ENCODE results near the gene RNASE12. TPM values are rescaled to one million over a fixed set of nuclear protein-coding genes. Genes with fewer than 3 reads are reported as not detected.
"Not testable (repeated sequence)": the region's sequence is repeated elsewhere in the genome, so short reads cannot be mapped to it uniquely, and the experiment has no call there.

Gene RNASE12
- total RNA-seq, 1 experiment from 2014 or later = not detected

DNA sequence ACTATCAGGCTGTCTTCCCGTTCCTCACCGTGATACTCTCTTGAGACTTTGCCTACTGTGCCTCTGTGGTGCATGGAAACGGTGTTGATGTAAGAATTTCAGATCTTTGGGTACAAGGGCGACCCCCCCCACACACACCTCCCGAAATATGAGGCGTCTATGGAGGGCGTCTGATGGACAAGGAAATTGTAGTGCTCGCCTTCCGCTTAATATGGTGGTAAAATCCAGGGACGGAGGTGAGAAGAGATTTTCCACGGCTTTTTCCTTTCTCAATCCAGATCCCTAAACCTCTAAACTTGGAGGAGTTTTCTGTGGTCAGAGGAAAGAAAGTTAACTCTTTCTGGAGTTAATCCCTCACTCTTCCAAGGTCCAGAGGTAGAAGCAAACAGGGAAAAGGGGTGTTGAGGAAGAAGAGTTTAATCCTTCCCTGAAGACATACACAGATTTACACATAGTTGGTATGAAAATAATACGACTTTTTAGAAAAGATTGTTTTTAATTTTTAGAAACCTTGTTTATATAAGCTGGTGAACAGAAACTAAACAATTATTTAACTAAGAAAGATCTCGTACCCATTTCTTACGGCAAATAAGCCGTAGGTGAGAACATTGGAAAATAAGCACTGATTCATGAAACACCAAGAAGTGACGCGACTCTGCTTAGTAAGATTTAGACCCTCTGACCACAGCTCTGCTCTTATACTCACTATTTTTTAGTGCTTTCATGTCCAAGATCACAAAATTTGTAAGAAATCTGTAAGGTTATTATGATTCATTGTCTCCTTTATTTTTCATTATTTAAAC lies 23.1 kb upstream of the RNASE12 start:
- no peak for DNase-seq (ENCODE audit: low spot score)

DNA sequence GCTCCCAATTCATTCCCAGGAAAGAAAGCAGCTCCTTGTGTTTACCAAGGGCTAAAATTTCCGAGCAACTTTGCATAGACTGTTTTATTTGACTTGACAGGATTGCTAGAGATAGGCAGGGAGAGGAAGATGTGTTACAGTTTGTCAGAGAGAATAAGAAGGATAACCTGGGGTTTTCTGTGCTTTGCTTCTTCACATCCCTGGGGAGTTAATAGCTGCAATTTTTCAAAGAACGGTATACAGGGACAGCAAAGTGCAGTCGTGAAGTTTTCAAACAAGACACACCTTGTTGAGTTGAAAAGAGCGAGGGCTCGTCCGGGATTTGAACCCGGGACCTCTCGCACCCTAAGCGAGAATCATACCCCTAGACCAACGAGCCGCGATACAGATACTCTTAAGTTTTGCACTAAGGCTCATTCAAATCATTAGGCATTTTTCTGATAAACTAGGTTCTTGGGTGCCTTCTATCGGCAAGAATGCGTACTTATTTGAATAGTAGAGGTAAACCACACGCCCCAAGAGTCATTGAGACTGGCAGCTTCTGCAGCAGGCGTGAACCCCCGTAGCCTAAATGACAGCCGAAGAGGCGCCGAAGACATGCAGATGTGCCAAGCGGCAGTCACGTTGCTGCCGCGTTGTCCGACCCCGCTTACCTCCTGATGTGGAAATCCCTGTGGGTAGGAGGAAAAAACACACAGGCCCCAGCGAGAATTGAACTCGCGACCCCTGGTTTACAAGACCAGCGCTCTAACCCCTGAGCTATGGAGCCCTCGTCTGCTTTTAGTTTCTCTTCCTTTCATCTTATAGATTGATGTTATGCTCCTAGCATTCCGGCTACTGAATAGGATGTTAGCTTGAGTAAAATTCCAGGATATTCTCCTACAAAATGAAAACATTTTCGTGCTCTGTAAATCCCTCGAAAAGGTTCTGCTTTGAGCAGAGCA lies 22.2 kb upstream of the RNASE12 start:
- DNase-seq (ENCODE audit: low spot score) = peak; percentile 96

DNA sequence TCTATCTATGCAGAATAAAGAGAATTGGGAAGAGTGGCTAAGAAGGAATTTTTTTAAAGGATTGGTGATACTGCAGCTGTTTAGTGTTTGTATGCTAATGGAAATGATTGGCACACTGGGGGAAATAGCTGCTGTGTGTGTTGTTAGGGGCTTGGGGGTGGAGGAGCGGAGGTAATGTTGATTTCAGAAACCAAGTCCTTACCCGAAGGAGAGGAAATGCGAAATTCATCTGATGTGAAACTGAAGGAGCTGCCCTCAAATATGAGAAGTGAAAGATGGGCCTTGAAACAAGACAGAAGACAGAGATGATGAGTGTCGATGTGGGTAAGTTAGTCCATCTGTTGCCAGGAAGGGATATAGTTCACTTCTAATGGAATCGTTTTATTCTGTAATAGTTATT lies 21.2 kb upstream of the RNASE12 start:
- no peak for DNase-seq (ENCODE audit: low spot score)

DNA sequence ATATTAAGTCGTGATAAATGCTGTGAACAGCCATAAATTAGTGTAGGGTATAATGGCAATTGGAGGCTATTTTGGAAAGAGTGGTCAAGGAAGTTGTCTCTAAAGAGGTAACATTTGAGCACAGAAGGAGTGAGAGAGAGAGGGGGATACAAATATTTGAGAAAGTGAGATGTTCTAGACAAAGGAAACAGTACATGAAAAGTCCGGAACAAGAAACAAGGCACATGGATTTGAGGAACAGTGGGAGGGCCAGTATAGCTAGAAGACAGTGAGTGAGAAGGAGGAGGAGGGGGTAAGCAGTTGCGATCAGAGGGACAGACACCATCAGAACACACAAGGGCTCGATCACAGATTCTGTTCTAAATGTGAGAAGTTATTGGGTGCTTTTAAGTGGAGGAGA lies 20.1 kb upstream of the RNASE12 start:
- no peak for DNase-seq (ENCODE audit: low spot score)

DNA sequence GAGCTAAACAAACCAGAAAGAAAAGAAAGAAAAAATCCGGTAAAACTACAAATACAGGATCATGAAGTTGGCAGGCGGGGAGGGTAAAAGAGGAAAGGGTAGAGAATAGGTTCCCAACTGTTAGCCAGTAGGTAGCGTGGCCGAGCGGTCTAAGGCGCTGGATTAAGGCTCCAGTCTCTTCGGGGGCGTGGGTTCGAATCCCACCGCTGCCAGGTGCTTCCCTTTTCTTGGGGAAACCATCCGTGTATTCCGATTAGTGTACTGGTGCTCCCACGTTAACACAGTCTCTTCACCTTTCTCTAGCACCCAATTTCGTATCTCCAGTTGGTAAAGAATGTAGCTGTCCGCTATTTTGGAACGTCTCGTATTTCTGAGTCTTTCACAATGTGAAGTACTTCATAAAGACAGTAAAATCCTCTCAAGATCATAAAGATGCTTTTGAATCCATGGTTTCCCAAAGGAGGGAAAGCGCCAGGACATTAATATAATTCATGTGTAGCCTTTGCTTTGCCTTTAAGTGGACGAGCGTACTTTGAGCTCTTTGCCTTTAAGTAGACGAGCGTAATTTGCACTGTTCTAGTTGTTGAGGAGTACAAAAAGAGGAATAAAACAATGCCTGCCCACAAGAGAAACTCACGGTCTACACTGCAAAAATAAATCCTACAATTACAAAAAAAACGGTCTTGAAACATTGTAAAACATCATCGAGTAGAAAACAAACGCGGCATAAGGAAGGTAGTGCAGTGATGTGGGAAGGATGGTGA lies 19.0 kb upstream of the RNASE12 start:
- peak; percentile 82 for DNase-seq (ENCODE audit: low spot score)

DNA sequence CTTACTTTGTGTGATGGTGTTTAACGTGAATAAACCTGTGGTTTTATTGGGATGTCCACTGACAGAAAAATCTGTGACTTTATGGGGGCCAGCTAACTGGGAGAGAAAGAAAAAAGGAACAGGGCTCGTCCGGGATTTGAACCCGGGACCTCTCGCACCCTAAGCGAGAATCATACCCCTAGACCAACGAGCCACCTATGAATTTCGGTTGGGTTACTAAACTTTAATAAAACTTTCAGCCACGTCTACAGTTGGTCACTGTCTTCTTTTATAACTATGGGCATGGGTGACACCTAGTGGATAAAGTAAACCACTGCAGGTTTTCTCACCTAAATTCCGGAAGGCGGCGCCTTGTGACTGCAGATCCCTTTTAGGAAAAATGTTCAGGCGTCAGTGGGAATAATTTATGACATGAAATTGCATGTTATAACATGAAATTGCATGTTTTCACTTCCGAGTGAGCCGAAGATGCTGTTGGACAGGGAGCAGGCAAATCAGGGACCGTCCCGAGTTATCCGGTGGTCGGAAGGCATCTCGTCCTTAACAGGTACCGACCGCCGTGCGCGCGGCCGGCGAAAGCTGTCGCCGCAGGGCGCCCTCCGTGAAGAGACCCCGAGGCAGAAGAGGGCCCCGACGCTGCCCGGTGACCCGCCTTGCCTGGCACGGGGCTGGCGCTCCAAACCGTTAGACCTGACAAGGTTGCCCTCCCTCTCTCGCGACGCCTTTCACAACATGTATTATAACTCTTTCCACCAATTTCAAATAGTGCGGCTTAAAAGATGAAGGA lies 18.2 kb upstream of the RNASE12 start:
- peak; percentile 74 for DNase-seq (ENCODE audit: low spot score)

DNA sequence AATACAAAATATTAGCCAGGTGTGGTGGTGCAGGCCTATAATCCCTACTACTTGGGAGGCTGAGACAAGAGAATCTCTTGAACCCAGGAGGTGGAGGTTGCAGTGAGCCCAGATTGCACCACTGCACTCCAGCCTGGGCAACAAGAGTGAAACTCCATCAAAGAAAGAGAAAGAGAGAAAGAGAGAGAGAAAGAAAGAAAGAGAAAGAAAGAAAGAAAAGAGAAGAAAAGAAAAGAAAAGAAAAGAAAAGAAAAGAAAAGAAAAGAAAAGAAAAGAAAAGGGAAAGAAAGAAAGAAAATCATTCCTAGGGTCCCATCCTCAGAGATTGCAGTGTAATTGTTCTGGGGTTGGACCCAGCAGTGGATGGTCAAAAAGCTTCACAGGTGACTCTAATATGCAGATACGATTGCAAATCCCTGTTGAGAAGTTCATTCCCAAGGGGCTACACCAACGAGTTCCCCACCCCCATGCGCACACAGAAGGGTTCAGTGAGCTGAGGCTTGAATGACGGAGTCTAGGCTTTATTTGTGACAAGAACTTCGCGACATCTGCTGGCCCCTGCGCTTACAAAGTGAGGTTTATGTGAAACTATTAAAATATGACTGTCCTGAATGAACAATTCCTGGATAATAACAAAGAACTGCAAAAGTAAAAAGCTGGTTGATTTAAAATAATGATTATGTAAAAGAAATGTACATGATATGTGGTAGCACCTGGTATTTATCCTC lies 17.4 kb upstream of the RNASE12 start:
- no peak for DNase-seq (ENCODE audit: low spot score)

DNA sequence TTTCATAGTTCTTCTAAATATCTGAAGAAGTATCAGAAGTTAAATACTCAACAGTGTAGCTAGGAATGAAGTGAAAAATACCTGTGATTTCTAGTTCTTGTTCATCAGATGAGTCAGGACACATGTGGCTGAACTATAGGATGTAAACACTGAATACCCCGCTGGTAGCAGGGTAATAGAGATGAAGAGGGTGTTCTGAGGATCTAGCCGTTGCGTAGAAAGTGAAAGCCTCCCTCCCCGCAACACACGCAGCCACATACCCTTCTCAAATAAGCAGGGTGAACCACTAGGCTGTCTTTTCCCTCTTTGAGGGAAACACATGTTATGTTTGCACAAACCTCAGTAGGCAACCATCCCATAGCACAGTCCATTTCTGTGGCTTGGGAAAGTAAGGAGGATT lies 16.4 kb upstream of the RNASE12 start:
- no peak for DNase-seq (ENCODE audit: low spot score)

DNA sequence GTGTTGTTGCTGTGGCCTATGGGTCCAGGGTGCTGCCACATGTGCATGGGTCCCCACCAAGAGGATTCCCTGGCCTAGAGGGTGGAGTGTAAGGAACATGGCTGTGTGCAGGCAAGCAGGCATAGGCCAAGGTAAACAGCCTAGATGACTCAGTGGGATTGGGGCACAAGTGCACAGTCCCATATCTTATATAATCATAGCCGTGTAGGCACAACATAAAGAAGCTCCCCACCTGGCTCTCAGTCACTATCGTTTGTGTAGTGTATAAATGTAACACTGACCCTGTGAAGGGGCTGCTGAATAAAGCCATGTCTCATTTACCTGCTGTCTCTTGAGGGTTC lies 15.7 kb upstream of the RNASE12 start:
- DNase-seq (ENCODE audit: low spot score) = no peak

DNA sequence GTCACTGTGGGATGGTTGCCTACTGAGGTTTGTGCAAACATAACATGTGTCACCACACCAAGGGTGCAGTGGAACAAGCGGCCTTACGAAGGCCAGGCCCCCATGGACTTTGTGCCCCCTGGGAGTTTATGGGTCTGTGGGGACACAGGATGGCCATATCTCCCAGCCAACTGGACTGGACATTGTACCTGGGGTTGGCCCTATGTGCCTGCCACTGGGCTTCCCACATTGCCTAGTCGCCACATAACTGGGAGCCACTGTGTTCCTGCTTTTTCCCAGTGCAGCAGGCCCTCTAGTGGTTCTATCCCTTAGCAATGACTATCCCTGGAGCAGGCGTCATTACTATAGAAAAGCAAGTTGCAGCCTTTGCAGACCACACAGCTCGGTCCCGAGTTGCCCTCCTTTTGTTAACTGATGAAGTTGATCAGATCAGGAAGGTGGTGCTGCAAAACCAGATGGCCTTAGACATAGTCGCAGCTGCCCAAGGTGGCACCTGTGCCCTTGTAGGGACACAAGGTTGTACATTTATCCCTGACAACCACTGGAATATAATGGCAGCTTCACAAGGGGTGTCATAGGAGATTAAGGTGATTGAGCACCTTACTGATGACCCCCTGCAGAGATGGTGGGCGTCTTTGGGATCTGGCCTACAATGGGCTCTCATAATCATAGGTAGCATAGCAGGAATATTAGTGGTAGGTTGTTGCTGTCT lies 15.2 kb upstream of the RNASE12 start:
- DNase-seq (ENCODE audit: low spot score) = peak; percentile 25

DNA sequence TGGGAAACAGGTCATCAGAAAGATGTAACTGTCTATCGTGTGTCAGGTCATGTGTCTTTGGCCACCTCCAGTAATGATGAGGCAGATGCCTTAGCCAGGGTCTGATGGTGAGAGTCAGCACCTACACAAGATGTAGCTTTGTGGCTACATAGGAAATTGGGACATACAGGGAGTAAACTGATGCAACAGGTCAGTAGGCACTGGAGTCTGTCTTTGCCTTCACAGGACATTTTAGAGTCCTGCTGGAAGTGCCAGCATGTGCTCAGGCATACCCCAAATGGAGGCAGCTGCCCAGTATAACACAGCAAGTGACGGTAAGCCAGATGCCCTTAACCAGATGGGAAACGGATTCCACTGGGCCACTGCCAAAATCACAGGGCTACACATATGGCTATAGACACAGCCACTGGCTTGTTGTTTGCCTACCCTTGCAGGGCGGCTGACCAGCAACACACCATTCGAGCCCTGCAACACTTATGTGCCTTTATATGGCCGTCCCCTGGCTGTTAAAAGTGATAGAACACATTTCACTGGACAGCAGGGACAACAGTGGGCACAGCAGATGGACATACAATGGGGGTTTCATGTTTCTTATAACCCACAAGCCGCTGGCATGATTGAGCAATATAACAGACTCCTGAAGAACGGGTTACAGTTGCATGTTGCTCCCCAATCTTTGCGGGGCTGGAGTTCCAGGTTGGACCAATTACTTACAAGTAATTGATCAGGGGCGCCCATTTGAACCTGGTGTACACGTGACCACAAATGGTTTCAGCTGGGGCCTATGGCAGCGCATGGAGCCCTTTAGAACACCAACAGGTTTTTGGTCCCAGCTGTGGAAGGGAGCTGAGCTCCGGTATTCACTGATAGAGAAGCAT lies 12.9 kb upstream of the RNASE12 start:
- DNase-seq (ENCODE audit: low spot score) = no peak

DNA sequence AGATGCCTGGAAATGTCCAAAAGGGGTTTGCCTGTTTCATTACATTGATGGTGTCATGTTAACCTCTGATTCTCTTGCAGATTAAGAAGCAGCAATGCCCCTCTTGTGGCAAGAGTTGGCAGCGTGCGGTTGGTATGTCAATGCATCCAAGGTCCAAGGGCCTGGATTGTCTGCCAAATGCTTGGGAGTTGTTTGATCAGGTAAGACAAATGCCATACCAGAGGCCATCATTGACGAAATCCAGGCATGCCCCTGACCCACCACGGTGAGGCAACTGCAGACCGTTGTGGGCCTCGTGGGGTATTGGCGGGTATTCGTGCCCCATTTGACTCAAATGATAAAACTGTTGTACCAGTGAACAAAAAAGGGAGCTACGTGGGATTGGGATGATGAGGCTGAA lies 11.4 kb upstream of the RNASE12 start:
- DNase-seq (ENCODE audit: low spot score) = no peak

DNA sequence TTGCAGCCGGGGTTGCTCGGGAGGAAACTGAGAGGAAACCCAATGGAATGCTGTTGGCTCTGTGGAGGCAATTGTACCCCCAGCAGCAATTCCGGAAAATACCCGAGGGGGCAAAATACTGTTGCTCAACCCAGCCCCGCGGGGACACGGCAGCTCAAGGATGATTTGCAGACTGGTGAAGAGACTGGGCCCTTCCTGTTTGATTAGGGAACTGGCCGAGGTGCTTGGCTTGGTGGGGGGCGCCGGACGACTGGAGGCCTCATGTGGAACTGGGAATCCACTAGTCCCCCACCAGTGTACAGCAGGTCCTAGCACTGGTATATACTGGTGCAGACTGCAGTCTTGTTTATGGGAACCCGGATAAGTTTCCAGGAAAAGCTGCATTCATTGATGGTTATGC lies 10.3 kb upstream of the RNASE12 start:
- no peak for DNase-seq (ENCODE audit: low spot score)

DNA sequence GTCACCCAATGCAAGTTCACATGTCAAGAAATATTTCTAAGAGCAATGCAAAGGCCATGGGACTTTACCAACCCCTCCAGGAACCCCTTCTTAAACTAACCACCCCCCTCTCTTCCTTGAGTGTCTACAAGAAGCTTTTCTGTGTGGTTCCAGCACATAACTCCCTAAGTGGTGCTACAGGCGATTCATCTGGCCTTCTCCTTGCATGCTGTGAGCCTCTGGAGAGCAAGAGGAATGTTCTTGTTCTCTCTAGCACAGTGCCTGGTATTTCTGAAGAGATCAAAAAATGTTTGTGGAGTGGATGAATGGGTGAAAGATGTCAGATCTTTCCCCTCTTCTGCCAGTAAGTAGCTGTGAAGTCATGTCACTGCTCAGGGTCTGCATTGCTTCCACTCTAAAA lies 5.9 kb upstream of the RNASE12 start:
- no peak for DNase-seq (ENCODE audit: low spot score)

DNA sequence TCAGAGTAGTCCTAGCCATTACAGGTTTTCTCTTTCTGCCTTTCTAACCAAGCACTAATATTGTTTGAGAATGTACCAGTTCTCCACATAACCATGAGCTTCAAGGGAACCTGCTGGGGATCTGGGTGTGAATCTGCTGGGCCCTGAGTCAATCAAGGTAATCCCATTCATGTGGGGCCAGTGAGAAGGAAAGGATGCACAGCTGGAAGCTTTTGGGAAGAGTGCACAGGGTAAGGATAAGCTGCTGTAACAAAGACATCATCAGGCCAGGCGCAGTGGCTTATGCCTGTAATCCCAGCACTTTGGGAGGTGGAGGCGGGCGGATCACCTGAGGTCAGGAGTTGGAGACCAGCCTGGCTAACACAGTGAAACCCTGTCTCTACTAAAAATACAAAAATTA lies 4.5 kb upstream of the RNASE12 start:
- DNase-seq (ENCODE audit: low spot score) = not testable (repeated sequence)

DNA sequence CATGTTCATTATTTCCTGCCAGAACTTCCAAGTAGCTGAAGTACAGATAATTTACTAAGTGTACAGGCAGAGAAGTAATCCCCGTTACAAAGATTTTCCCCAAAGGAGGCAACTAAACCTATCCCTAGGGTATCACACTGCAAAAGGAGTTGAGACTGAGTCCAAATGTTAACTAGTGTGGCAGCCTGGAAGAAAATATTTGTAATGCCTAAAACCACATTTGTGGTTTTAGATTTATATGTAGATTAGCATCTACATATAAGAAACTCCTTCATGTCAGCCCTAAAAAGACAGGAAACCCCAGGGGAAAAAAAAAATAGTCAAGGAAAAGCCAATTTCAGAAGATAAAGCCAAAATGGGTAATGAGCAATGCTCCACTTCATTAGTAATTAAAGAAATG lies 1.4 kb upstream of the RNASE12 start:
- no peak for DNase-seq (ENCODE audit: low spot score)

DNA sequence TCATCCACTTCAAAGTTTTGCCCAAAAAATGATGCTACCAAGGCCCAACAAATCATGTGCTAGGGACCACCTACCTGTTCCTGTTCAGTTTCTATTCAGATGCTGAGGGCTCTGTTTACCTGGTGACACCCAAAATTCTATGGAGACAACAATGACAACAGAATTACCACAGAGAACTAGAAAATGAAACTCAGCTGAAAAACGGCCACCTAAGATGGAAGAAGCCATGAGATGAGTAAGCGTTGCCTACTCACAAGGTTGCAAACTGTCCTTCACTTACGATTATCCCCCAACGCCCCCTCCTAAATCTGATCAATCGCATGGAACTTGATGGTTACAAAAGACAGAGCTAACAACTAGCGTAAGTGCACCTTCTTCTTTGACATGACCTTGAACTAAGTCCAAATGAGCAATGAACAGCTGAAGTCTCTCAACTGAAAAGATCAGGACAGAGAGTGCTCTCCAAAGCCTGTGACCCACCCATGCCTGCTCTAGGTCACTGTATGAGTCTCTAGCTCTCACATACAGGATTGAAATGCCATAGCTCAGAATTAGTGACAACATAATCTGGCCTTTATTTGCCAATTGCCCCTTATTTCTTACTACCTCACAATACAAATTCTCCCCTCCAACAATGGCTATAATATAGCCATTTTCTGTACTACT lies 3.6 kb downstream of the RNASE12 start, which contains the start of gene RNASE11:
Gene RNASE11 (minus strand): TSS at position 513 of the 666 bp plus-strand sequence.
- DNase-seq (ENCODE audit: low spot score) = no peak

DNA sequence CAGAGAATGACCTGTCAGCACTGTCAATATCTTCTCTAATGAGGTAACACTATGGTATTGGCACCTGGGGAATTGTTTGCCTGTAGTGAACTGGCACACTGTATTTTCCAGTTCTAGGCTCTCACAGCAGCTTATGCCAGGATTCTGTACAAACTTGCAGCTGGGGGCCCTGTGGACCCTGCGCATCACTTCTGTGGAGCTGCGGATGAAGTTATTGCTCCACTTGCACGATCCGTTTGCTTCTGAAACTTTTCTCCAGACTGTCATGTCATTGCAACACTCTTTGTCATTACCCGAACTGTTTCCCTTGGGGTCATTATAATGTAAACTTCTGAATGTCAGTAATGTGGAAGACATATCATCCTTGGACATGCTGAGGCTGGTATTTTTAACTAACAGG lies 7.3 kb downstream of the RNASE12 start:
- no peak for DNase-seq (ENCODE audit: low spot score)

All from A172 (cell line).